ENCODE results near the gene TBC1D5. TPM values are rescaled to one million over a fixed set of nuclear protein-coding genes. Genes with fewer than 3 reads are reported as not detected.

Gene TBC1D5
- total RNA-seq, 1 experiment from 2014 or later: 38.3 TPM

- no TSS peak for BruUV-seq (replicated peaks)
- CTCF ChIA-PET: no interaction called here
- Mint-ChIP-seq H3K4me1 (ENCODE audit: low read depth, unreplicated experiment) (no peaks in the 10 kb centered on the region), H3K4me3 (ENCODE audit: low read depth, unreplicated experiment) (no peak overlapping the region), H3K27ac (ENCODE audit: unreplicated experiment) (no peak overlapping the region), H3K9me3 (ENCODE audit: low read depth, unreplicated experiment) (no peaks in the 10 kb centered on the region), H3K36me3 (ENCODE audit: insufficient read depth, unreplicated experiment) (no peaks in the 10 kb centered on the region), H3K27me3 (ENCODE audit: unreplicated experiment) (no peaks in the 10 kb centered on the region)
- intact Hi-C loops (cut with micrococcal nuclease; ENCODE audit: unreplicated experiment): no loop called here
- TF ChIP-seq CTCF (IDR thresholded peaks at IDR 0.05; ENCODE audit: unreplicated experiment): no peak
- no peak for DNase-seq
Measured at GRCh38 chr3:17188378-17188777, 554.1 kb downstream of the TBC1D5 start.

- Mint-ChIP-seq H3K36me3 (ENCODE audit: insufficient read depth, unreplicated experiment) (no peaks in the 10 kb centered on the region), H3K27ac (ENCODE audit: unreplicated experiment) (no peak overlapping the region), H3K4me1 (ENCODE audit: low read depth, unreplicated experiment) (no peaks in the 10 kb centered on the region), H3K9me3 (ENCODE audit: low read depth, unreplicated experiment) (no peaks in the 10 kb centered on the region), H3K27me3 (ENCODE audit: unreplicated experiment) (no peaks in the 10 kb centered on the region), H3K4me3 (ENCODE audit: low read depth, unreplicated experiment) (no peak overlapping the region)
- no peak for TF ChIP-seq CTCF (IDR thresholded peaks at IDR 0.05; ENCODE audit: unreplicated experiment)
- BruUV-seq (replicated peaks): no TSS peak
- intact Hi-C loops (cut with micrococcal nuclease; ENCODE audit: unreplicated experiment): no loop called here
- no peak for DNase-seq
- CTCF ChIA-PET: no interaction called here
Measured at GRCh38 chr3:17187589-17188184, 554.7 kb downstream of the TBC1D5 start.

- no peak for TF ChIP-seq CTCF (IDR thresholded peaks at IDR 0.05; ENCODE audit: unreplicated experiment)
- CTCF ChIA-PET: no interaction called here
- Mint-ChIP-seq H3K9me3 (ENCODE audit: low read depth, unreplicated experiment) (no peaks in the 10 kb centered on the region), H3K27ac (ENCODE audit: unreplicated experiment) (peak overlapping the region; percentile 33), H3K36me3 (ENCODE audit: insufficient read depth, unreplicated experiment) (no peaks in the 10 kb centered on the region), H3K27me3 (ENCODE audit: unreplicated experiment) (no peaks in the 10 kb centered on the region), H3K4me1 (ENCODE audit: low read depth, unreplicated experiment) (no peaks in the 10 kb centered on the region), H3K4me3 (ENCODE audit: low read depth, unreplicated experiment) (no peak overlapping the region)
- no peak for DNase-seq
- no TSS peak for BruUV-seq (replicated peaks)
- intact Hi-C loops (cut with micrococcal nuclease; ENCODE audit: unreplicated experiment): no loop called here
Measured at GRCh38 chr3:17183951-17184550, 558.4 kb downstream of the TBC1D5 start.

- Mint-ChIP-seq H3K36me3 (ENCODE audit: insufficient read depth, unreplicated experiment) (no peaks in the 10 kb centered on the region), H3K27me3 (ENCODE audit: unreplicated experiment) (no peaks in the 10 kb centered on the region), H3K4me1 (ENCODE audit: low read depth, unreplicated experiment) (no peaks in the 10 kb centered on the region), H3K9me3 (ENCODE audit: low read depth, unreplicated experiment) (no peaks in the 10 kb centered on the region), H3K27ac (ENCODE audit: unreplicated experiment) (no peak overlapping the region), H3K4me3 (ENCODE audit: low read depth, unreplicated experiment) (no peak overlapping the region)
- CTCF ChIA-PET: no interaction called here
- DNase-seq: no peak
- intact Hi-C loops (cut with micrococcal nuclease; ENCODE audit: unreplicated experiment): no loop called here
- no peak for TF ChIP-seq CTCF (IDR thresholded peaks at IDR 0.05; ENCODE audit: unreplicated experiment)
- BruUV-seq (replicated peaks): no TSS peak
Measured at GRCh38 chr3:17182166-17182565, 560.3 kb downstream of the TBC1D5 start.

Data from Calu3 (cell line).